SK-N-SH (cell line): ENCODE data around the gene LIPG.

Experiments
- ELF1 ChIP-seq: IDR thresholded peaks from 2 replicates; pipeline ENCODE4 v1.4.0; 2012
- EZH2phosphoT487 ChIP-seq: fragments of 200-600 bp; sonication (generic); IDR thresholded peaks from 2 replicates; pipeline ENCODE4 v1.6.1; 2017; ENCODE audit warnings: low read depth, mixed run types, mild to moderate bottlenecking, antibody characterized with exemption, moderate library complexity, borderline replicate concordance
- MXI1 ChIP-seq: IDR thresholded peaks from 2 replicates; pipeline ENCODE4 v1.6.1; 2012; ENCODE audit warnings: mild to moderate bottlenecking, low read depth, low read length, improper control_type of control experiment
- POLR2AphosphoS5 ChIP-seq: IDR thresholded peaks from 2 replicates; pipeline ENCODE4 v1.6.1; 2012; ENCODE audit warnings: low read depth, low read length
- SIN3A ChIP-seq: IDR thresholded peaks from 2 replicates; pipeline ENCODE4 v1.6.1; 2012; ENCODE audit warnings: low read depth, mild to moderate bottlenecking, low read length, moderate library complexity, borderline replicate concordance
- SMC3 ChIP-seq: IDR thresholded peaks from 2 replicates; pipeline ENCODE4 v1.6.1; 2012; ENCODE audit warnings: low read depth, low read length, improper control_type of control experiment
- TAF1 ChIP-seq: IDR thresholded peaks from 2 replicates; pipeline ENCODE4 v1.6.1; 2012; ENCODE audit warnings: low read depth, mild to moderate bottlenecking, low read length, moderate library complexity, borderline replicate concordance
- TF ChIP-seq, protein P1 (sequence below): IDR thresholded peaks from 2 replicates; pipeline ENCODE4 v1.4.0; 2012; ENCODE audit warnings: low read depth, borderline replicate concordance
- TF ChIP-seq, protein P2 (sequence below): fragments of 200-600 bp; sonication (generic); IDR thresholded peaks from 2 replicates; pipeline ENCODE4 v1.6.1; 2017; ENCODE audit warnings: antibody characterized with exemption, mild to moderate bottlenecking, moderate library complexity

DNA sequence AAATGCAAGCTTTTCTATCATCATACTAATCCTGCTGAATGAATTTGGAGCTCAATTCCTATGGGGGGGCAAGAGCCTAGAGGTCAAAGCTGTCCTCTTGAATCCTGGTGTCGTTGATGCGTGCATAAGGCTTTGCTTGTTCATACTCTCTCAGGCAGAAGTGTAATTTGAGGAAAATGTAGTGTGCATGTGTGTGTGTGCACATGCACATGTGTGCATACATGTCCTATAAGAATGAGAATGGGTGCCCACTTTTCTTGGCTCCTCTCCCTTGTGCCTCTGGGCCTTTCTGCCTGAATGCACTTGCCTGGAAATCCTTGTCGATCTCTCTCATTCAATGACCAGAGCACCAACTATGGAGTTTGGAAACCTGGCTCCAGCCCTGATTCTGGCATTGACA, 46.3 kb upstream of the LIPG start:
- TF ChIP-seq SMC3, result no peak
- no peak for TF ChIP-seq EZH2phosphoT487
- no peak for TF ChIP-seq SIN3A
- TF ChIP-seq ELF1, result no peak
- TF ChIP-seq POLR2AphosphoS5, result no peak
- TF ChIP-seq, protein P1, sequence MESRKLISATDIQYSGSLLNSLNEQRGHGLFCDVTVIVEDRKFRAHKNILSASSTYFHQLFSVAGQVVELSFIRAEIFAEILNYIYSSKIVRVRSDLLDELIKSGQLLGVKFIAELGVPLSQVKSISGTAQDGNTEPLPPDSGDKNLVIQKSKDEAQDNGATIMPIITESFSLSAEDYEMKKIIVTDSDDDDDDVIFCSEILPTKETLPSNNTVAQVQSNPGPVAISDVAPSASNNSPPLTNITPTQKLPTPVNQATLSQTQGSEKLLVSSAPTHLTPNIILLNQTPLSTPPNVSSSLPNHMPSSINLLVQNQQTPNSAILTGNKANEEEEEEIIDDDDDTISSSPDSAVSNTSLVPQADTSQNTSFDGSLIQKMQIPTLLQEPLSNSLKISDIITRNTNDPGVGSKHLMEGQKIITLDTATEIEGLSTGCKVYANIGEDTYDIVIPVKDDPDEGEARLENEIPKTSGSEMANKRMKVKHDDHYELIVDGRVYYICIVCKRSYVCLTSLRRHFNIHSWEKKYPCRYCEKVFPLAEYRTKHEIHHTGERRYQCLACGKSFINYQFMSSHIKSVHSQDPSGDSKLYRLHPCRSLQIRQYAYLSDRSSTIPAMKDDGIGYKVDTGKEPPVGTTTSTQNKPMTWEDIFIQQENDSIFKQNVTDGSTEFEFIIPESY, result no peak
- TF ChIP-seq TAF1, result no peak
- TF ChIP-seq MXI1, result no peak
- TF ChIP-seq, protein P2, sequence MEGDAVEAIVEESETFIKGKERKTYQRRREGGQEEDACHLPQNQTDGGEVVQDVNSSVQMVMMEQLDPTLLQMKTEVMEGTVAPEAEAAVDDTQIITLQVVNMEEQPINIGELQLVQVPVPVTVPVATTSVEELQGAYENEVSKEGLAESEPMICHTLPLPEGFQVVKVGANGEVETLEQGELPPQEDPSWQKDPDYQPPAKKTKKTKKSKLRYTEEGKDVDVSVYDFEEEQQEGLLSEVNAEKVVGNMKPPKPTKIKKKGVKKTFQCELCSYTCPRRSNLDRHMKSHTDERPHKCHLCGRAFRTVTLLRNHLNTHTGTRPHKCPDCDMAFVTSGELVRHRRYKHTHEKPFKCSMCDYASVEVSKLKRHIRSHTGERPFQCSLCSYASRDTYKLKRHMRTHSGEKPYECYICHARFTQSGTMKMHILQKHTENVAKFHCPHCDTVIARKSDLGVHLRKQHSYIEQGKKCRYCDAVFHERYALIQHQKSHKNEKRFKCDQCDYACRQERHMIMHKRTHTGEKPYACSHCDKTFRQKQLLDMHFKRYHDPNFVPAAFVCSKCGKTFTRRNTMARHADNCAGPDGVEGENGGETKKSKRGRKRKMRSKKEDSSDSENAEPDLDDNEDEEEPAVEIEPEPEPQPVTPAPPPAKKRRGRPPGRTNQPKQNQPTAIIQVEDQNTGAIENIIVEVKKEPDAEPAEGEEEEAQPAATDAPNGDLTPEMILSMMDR, result no peak
